Measurements from ENCODE around the gene CREG2.

Gene CREG2, protein sequence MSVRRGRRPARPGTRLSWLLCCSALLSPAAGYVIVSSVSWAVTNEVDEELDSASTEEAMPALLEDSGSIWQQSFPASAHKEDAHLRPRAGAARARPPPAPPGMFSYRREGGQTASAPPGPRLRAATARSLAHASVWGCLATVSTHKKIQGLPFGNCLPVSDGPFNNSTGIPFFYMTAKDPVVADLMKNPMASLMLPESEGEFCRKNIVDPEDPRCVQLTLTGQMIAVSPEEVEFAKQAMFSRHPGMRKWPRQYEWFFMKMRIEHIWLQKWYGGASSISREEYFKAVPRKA

GRCh38 chr2:101387151-101387834 lies at the start of gene CREG2:
TSS of gene CREG2 (minus strand) at chr2:101387503. CDS start at chr2:101387457, 46 bp downstream.
- TF ChIP-seq, protein P1, sequence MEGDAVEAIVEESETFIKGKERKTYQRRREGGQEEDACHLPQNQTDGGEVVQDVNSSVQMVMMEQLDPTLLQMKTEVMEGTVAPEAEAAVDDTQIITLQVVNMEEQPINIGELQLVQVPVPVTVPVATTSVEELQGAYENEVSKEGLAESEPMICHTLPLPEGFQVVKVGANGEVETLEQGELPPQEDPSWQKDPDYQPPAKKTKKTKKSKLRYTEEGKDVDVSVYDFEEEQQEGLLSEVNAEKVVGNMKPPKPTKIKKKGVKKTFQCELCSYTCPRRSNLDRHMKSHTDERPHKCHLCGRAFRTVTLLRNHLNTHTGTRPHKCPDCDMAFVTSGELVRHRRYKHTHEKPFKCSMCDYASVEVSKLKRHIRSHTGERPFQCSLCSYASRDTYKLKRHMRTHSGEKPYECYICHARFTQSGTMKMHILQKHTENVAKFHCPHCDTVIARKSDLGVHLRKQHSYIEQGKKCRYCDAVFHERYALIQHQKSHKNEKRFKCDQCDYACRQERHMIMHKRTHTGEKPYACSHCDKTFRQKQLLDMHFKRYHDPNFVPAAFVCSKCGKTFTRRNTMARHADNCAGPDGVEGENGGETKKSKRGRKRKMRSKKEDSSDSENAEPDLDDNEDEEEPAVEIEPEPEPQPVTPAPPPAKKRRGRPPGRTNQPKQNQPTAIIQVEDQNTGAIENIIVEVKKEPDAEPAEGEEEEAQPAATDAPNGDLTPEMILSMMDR (IDR thresholded peaks at IDR 0.05; ENCODE audit: low read depth, low read length), result peak; percentile 28
- peak within 1 kb of the TSS; percentile 56 for H3K4me3 ChIP-seq (ENCODE audit: low read depth, low read length)

- TF ChIP-seq, protein P1 (IDR thresholded peaks at IDR 0.05; ENCODE audit: low read depth, low read length), result no peak
- no peak overlapping the region for H3K4me3 ChIP-seq (ENCODE audit: low read depth, low read length)
Observed at GRCh38 chr2:101435001-101435862, 47.9 kb upstream of the CREG2 start.

- no peak overlapping the region for H3K4me3 ChIP-seq (ENCODE audit: low read depth, low read length)
- TF ChIP-seq, protein P1 (IDR thresholded peaks at IDR 0.05; ENCODE audit: low read depth, low read length), result no peak
Observed at GRCh38 chr2:101433465-101433864, 46.2 kb upstream of the CREG2 start.

DNA sequence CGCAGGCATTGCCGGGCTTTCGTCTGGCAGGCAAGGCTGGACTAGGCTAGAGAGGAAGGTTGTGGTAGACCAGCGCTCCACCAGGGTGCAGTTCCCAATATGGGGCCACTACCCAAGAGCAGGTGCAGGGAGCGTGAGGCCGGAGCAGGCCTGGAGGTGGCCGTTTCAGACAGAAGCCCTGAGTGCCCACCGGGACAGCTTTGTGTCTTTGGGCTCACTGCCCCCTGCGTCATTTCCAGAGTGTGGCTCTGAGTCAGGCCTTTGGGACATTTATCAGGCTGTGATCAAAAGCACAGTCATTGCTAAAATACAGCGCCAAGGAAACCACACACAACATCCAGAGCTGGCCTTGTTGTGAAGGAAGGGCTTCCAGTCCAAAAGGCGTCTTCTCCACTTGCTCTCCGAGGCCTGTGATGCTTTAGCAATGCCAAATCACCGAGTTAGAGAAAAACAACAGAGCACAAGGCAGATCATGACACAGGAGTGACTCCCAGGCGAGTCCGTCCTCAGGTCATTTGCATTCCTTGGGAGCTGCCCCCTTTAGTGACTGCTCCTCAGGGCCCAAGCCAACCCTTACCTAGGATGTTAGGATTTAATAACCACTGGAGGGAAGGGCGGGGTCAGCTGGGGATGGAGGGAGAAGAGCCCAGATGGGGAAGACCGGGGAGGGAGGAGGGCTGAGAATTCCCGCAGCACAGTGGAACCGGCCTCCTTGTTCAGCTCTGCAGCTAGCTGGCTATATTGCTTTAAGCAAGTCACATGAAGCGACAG lies 45.3 kb upstream of the CREG2 start:
- TF ChIP-seq, protein P1 (IDR thresholded peaks at IDR 0.05; ENCODE audit: low read depth, low read length), result no peak
- no peak overlapping the region for H3K4me3 ChIP-seq (ENCODE audit: low read depth, low read length)

GRCh38 chr2:101431486-101431885 lies 44.2 kb upstream of the CREG2 start:
- H3K4me3 ChIP-seq (ENCODE audit: low read depth, low read length), result no peak overlapping the region
- TF ChIP-seq, protein P1 (IDR thresholded peaks at IDR 0.05; ENCODE audit: low read depth, low read length), result no peak

DNA sequence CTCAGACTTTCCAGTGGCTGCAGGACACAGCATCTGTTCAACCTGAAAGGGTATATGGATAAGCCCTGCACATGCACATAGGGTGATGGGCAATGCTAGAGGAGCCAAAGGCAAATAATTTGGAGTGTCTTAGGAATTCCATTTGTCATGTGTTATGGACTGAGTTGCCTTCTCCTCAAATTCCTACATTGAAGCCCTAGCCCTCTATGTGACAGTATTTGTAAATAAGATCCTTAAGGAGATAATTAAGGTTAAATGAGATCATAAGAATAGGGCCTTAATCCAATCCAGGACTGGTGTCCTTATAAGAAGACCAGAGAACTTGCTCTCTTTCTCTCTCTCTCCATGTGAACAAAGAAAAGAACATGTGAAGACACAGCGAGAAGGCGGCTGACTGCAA lies 42.9 kb upstream of the CREG2 start:
- TF ChIP-seq, protein P1 (IDR thresholded peaks at IDR 0.05; ENCODE audit: low read depth, low read length), result no peak
- H3K4me3 ChIP-seq (ENCODE audit: low read depth, low read length), result no peak overlapping the region
